Activated naive CD8-positive, alpha-beta T cell treated with anti-CD3 and anti-CD28 coated beads, Interleukin-2, amount 50 U/mL, for 16 hours (primary cell): ENCODE data around the gene IQGAP2.
"Not testable (repeated sequence)": the region's sequence is repeated elsewhere in the genome, so short reads cannot be mapped to it uniquely, and the experiment has no call there.

ENCODE experiments used
- DNase-seq: peaks from one replicate; pipeline ENCODE4 v3.0.0-alpha.2; 2020; ENCODE audit warnings: low read depth, low spot score

Gene IQGAP2

DNA sequence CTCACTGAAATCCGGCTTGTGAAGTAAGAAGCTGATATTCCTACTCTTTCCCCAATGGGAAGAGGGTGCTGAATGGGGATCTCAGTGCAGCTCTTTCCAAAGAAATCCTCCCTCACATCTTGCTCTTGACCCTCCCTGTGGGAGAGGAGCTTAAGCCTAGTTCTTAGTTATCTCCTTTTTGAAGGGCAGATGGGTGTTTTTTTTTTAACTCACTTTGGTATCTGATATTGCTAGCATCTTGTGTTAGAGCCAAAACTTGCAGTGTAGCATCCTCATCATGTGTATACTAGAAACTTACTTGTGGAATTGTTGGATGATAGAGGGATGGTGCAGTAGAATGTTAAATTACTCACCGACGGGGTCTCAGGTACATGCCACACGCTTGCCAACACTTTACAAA lies 129.9 kb downstream of the IQGAP2 start:
- DNase-seq, result no peak

DNA sequence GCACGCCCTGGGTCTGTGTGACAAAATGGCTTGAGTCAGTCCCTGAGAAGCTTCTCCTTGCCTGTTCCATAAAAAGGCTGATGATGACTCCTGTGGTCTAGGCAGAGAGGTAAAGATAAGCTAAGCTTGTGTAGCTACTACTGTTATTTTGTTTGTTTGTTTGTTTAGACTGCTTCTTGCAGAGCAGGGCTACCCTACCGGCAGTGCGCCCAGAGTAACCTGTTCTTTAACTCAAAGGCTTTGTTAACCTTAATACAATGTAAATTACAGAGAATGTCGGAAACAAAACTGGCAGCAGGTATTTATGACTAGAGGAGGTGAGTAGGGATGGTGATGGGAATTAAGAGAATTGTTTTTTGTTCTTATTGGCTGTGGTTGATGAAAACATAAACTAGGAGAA lies 132.5 kb downstream of the IQGAP2 start:
- DNase-seq, result no peak

DNA sequence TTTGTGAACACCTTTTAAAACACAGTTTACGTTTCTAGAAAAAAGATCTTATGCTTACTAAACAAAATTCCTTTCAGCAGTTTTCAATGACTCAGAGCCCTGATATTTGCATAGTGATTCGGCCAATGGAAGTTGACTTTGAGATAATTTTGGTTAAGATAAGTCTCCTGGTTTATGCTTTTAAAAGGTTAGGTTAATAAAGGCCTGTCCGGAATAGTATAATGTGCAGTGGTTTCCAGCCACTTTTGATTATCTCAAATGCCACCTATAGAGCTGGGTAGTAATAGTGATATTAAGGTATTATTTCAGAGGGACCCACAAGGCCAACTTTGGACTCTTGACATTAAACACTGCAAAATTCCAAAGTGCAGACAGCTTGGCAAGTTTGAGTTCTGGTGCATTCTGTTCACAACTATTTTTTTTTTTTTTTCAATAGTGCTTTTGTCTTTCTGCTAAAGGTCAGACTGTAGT lies 134.0 kb downstream of the IQGAP2 start:
- DNase-seq, result no peak

- DNase-seq, result no peak
Measured at GRCh38 chr5:76542241-76542640, 139.2 kb downstream of the IQGAP2 start.

DNA sequence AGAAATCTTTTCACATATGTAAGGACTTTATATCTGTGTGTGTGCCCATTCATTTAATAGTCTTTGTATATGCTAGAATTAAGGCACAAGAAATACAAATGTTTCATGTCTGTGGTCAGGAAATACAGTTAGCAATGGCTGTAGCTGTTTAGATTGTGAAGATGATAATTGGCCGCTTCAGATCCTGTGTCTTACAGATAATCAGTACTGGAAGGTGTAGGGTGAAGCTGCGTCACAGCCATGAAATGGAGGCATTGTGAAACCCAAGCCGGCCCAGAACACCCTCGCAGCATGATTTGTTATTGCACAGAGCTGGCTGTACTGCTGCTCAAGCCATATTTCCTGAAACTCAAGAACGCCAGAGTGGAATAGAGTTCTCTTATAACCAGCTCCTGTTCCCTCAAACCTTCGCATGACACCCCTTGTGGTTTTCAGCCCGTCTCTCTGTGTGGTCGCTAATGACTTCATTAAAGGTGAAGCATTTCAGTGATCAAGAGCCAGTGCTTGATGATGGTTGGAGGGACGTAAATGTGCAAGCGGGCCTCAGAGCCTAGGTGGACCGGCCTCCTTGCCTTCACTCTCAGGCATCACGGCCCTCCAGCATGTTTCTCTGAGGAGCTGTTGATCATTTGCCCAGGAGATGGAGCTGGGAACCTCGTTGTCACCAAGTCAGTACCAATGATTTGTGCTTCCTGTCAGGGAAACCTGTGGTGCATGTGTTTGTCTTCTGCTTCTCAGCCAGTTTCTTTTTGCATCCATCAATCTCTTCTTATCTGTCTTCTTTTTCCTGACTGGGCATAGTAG lies 140.0 kb downstream of the IQGAP2 start:
- DNase-seq, result peak; percentile 12

DNA sequence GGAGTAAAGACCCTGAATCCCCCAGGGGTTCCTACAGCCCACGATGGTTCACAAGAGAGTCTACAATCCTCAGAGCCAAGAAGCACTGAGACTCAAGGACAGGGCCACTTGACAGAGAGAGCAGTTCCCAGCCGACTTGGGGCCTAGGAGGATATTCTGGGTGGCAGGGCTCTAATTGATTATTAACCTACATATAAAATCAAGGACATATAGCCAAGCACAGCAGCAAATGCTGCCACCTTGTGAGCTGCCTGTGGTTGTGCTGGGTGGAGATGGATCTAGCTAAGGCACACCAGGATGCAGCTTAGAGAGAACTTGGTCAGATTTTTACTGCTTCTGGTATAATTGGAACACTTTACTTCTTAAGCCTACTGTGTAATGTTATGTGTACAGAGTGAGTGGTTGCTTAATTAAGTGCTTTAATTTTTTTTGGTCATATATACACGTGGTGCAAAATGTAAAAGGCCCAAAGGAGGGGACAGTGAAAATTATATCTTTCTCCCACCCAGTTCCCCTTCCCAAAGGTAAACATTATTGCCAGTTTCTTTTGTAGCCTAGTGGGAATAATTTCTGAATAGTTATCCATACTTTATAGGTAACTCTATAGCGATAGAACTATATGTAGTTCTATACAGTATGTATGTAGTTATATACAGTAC lies 141.3 kb downstream of the IQGAP2 start:
- no peak for DNase-seq

DNA sequence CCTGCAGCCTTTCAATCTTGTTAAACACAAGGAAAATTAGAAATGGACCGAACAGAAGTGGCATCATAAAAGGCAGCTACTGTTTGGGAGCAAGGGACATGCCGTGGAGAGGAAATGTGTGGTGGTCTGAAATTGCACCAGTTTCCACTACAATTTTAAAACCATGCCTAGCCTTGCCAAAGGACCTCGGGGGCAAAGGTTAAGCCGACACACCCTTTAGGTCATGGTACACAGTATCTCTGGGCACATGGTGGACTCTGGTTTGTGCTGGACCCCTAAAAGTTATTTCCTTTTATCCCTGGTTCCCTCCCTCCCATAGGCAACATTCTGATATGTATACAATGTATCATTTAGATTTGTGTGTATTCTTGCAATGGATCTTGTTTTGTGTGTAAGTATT lies 142.1 kb downstream of the IQGAP2 start:
- DNase-seq, result no peak

DNA sequence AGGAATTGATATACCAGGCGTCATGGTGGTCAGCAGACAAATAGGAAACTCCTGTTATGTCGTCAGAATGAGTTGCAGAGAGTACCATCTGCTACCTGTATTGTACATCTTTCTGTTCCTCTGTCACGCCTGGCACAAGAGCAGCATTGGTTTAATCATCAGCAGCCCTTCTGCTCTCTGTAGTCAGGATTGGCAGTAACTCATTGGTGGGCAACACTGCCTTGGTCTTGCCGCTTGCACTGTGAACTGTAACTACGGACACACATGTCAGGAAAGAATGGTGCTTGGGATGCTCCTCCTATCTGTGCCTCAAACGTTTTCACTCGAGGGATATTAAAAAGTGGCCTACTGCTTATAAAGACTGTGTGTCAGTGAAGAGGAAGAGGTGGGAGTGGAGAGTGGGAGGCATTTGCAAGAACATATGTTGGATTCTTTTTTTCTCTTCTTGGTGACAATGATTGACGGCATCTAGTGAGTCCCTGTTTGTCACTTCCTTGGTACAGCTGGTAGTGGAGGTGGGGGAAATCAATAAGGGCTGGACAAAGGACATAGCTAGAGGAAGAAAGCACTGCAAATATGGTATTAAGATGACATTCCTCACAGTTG lies 143.5 kb downstream of the IQGAP2 start:
- no peak for DNase-seq

DNA sequence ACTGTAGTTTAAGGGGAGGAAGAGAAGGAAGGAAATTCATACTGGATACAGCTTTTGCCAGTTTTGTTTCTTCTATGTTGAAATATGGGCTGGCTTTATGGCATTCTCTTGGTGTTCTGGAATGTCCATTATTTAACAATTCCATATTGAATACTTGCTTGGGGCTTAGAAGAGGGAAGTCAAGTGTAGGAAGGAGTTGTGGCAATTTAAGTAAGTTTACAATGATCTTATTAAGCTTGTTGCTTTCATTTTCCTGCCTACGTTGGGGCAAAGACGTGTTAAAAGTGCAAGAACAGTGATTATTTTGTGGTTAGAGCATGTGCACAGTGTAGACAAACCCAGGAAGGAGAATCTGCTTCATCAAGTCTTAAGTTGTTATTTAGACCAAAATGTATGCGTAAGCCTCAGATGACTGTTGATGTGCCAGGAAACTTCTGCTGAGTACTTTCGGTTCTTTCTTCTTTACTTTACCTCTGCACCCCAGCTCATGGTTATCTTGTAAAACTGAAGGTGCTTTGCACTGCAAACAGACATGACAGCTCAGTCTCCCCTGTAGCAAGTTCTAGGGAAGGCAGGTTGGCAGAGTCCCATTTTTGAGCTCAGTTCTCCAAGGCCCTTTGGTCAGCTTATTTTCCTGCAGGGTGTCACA lies 144.3 kb downstream of the IQGAP2 start:
- DNase-seq, result no peak

DNA sequence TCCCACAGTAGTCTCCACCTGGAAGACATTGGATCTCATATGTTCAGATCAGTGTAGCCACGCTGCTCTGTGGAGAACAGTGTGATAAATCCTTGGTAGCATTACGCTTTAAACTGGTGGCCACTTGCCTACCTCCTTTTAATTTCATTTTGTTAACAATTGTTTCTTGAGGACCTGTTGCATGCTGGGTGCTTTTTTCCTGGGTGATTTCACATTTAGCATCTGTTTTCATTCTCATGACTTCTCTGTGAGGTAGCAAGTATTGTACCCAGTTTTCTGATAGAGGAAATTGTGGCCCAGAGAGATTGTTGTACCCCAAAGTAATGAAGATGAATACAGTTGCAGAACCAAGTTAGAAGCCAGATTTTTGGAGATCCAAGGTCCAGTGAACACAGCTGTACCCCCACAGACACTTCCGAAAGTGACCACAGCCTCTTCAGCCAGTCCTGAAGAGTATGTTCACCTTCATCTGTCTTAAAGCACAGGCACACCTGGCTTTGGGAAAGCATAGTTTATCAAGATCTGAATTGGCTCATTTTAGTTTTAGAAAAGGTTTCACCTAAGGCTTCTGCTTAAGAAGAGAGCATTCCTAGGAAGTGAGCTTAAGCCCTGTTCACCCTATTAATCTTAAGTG lies 144.9 kb downstream of the IQGAP2 start:
- no peak for DNase-seq

DNA sequence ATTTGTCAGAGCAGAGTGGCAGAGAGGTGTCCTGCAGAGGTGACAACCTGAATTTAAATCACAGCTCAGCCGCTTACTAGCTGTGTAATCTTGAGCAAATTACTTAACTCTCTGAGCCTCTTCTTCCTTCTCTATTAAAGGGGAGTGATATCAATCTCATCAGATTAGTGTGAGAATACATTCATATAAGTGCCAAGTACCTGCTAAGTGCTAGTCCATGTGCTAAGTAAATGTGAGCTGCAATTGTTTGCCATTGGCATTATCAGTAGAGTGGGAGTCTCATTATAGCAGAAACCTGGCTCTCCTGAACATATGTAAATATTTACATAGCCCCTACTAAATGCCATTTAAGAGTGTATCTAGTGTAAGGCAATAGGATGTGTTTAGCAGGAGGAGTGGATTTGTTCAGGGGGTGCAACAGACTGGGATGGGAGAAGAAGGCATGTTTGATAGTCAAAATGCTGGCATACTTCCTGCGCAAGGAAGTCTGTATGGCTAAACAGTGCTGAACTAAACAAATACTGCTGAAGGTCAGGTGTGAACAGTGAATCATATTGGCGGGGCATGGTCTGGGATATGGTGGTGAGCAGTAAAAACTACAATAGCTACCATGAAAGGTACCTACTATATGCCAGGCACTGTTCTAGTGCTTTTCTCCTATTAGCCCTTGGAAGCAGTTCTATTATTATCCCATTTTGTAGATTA lies 145.6 kb downstream of the IQGAP2 start:
- no peak for DNase-seq

DNA sequence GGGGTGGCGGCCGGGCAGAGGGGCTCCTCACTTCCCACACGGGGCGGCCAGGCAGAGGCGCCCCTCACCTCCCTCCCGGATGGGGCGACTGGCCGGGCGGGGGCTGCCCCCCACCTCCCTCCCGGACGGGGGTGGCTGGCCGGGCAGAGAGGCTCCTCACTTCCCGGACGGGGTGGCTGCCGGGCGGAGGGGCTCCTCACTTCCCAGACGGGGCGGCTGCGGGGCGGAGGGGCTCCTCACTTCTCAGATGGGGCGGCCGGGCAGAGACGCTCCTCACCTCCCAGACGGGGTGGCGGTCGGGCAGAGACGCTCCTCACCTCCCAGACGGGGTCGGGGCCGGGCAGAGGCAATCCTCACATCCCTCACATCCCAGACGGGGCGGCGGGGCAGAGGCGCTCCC lies 147.8 kb downstream of the IQGAP2 start:
- not testable (repeated sequence) for DNase-seq

DNA sequence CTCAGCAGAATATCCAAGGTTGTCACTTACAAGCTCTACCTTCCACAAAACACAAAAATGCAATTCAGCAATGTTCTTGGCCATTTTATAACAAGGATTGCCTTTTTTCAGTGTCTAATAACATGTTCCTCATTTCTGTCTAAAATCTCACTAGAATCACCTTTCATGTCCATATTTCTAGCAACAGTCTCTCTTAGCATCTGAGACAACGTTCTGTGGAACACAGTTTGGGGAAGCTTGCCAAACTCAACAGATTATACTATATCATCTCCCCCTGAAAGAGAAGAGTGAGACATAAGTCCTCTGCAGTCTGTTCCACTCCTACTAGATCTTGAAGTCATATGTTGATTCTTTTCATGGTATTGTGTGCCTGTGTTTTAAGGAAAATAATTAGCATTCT lies 149.5 kb downstream of the IQGAP2 start:
- DNase-seq, result no peak

DNA sequence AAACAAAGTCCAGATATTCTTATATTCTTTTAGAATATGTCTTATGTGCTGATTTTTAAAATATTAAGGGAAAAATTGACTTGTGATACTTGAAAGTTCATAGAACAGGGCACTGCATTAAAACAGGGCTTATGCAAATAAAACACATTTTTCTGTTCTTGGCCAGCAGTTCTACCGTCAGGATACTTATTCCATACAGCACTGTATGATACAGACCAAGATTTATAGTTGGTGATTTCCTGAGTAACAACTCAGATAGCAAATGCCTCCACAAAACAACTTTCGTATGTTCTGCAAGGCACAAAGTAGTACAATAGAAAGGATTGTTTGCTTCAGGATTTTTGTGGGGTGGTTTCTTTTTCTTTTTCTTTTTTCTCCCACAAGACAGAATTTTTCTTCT lies 150.2 kb downstream of the IQGAP2 start:
- no peak for DNase-seq

- DNase-seq, result no peak
Measured at GRCh38 chr5:76555114-76555513, 152.0 kb downstream of the IQGAP2 start.

DNA sequence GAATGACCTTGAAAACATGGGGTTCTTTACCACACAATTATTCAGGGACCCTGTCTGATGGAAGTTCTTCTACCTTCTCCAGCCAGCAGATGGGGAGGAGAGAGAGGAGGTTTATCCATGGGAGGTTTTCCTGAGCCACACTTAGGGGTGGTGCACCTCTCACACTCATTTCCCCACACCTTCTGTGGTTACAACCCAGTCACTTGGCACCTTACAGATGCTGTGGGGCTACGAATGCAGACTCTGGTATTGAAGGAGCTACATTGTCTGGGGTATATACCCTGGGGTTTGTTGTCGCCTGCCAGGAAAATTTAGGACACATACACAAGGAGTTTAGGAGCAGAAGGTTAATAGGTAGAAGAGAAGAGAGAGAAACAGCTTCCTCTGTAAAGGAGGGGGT lies 152.6 kb downstream of the IQGAP2 start:
- no peak for DNase-seq

DNA sequence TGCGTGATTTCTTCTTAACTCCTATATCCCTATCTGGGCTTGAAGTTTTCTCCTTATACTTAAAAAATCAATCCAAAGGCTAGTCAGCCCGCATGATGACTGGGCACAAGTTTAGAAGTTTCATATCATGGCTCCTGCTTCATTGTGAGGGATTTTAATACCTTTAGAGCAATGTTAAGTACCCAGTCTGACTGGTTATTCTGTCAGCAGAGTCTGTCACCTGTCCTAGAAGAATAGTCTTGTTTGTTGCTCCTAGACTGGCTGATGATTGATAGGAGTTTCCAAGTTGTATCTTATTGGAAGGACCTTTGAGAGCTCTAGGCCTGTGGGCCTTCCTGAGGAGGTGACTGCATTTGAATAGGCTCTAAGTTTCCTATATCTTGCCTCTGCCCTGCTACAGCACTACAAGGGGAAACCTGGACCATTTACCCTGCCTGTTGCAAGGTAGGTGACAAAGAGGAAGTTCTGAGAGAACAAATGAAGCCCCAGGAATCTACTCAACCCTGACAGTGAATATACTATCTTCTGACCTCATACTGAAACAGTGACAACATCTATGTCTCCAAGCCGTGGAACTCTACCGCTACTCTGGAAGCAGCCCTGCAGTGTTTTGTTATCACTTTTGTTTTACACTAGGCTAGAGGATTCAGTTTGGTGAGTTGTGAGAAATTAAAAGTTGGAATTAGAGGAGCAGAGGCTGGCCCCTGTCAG lies 153.6 kb downstream of the IQGAP2 start:
- no peak for DNase-seq

GRCh38 chr5:76560952-76561891 lies 158.1 kb downstream of the IQGAP2 start:
- DNase-seq, result no peak

DNA sequence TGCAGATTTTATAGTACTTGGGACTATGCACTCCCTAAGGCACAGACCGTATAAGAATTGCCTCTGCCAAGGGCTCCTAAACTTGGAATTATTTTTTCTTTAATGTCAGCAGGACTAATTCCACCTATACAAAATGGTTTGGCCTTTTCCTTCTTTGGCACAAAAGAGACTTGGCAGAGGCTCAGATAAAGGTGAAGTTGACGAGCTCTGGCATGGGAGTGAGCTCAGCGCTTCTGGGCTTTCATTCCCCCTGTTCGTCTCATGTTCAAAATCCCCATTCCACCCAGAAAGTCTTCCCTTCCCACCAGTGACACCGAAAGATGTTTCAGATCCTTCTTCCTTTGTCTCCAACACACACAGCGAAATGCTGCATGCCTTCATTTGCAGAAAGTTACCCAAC lies 158.9 kb downstream of the IQGAP2 start:
- no peak for DNase-seq
